Measurements from ENCODE around the gene CEP68.
"Not testable (repeated sequence)": the region's sequence is repeated elsewhere in the genome, so short reads cannot be mapped to it uniquely, and the experiment has no call there.

GRCh38 chr2:65033667-65034066 lies 22.5 kb upstream of the CEP68 start:
- not testable (repeated sequence) for TF ChIP-seq CTCF, POLR2A (IDR thresholded peaks at IDR 0.05)
